ENCODE results near the gene TXNDC16. TPM values are rescaled to one million over a fixed set of nuclear protein-coding genes. Genes with fewer than 3 reads are reported as not detected.
A peak's percentile ranks its signal among the peaks of the same experiment; 100 is the strongest.

TXNDC16 gene
- 10 to 100 TPM; 14.0 to 37.1 TPM for total RNA-seq

DNA sequence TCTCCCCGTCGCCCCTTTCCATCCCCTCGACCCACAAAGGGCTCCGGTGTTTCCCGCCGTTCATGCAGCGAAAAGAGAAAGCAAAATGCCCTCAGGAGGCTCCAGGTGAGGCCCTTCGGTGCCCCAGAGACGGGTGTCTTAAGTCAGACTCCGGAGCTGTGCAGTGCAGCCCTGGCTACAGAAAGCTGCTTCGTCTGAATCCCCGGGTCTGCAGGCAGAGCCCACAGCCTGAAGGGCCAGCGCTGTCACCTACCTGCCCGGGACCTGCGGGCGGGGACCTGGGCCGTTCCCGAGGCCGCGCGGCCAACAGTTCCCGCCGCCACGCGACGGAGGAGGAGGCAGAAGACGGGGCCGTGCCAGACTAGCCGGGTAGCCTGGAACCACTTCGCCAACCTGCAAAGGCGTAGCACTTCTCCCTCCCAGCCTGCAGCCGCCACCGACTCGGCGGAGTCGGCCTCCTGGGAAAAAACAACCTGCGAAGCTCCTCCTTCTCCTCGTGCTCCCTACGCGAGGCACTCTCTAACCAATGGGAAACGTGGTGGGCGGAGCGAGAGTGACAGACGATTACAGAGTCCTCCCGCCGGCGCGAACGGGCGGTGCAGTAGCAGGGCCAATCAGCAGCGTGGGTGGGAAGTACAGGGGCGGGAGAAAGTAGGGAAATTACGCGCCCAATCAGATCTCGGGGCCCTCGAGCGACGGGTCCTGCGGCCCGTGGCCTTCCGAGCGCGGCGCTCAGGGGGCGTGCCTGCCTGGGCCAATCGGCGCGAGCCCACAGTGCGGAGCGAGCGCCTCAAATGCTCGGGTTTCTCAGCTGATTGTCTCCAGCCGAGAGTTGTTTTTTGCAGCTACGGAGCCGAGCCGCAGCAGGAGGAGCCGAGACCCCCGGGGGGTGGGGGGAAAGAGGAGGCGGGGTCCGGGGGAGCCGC lies at the start of gene TXNDC16, which contains the start of gene GPR137C:
TXNDC16 (minus strand) TSS at position 443 of the 926 bp plus-strand sequence. CDS start 8,948 bp downstream, outside the sequence.
GPR137C (plus strand) TSS at position 774 of the 926 bp plus-strand sequence. CDS start 312 bp downstream, outside the sequence.
- intact Hi-C loops (cut with DNase I) = loop anchor here (5.0 to 10.0 kb wide), 3 partner anchors 142 to 400 kb away; partner anchors contain the start of genes ERO1A, FERMT2 and PTGER2
- Histone ChIP-seq H3K27ac (peak within 1 kb of the TSS; percentile 95 to 96), H3K27me3 (replicated peaks; ENCODE audit: insufficient read depth) (no peaks in the 10 kb centered on the region), H3K9me3 (no peaks in the 10 kb centered on the region), H3K4me1 (replicated peaks) (no peaks in the 10 kb centered on the region), H3K36me3 (no peaks in the 10 kb centered on the region), H3K4me3 (peak within 1 kb of the TSS; percentile 61 to 80)
- WGBS = under 1% methylated on average over 74 of the region's 81 CpGs
- TF ChIP-seq POLR2AphosphoS5 (IDR thresholded peaks at IDR 0.05) (peak; percentile 100), POLR2A (IDR thresholded peaks at IDR 0.05) (peak; percentile 99)
- TF ChIP-seq, protein P1, sequence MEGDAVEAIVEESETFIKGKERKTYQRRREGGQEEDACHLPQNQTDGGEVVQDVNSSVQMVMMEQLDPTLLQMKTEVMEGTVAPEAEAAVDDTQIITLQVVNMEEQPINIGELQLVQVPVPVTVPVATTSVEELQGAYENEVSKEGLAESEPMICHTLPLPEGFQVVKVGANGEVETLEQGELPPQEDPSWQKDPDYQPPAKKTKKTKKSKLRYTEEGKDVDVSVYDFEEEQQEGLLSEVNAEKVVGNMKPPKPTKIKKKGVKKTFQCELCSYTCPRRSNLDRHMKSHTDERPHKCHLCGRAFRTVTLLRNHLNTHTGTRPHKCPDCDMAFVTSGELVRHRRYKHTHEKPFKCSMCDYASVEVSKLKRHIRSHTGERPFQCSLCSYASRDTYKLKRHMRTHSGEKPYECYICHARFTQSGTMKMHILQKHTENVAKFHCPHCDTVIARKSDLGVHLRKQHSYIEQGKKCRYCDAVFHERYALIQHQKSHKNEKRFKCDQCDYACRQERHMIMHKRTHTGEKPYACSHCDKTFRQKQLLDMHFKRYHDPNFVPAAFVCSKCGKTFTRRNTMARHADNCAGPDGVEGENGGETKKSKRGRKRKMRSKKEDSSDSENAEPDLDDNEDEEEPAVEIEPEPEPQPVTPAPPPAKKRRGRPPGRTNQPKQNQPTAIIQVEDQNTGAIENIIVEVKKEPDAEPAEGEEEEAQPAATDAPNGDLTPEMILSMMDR (IDR thresholded peaks at IDR 0.05) = peak in 1 of 4 experiments; percentile 46
- peak; percentile 100 for DNase-seq (ENCODE audit: low spot score)

- no peak for DNase-seq (ENCODE audit: low spot score)
- no peaks in the 10 kb centered on the region for H3K36me3 ChIP-seq
- WGBS = 98% methylated on average over 3 of the region's 3 CpGs
These were observed 47.7 kb upstream of the TXNDC16 start for GRCh38 chr14:52599974-52600373.

DNA sequence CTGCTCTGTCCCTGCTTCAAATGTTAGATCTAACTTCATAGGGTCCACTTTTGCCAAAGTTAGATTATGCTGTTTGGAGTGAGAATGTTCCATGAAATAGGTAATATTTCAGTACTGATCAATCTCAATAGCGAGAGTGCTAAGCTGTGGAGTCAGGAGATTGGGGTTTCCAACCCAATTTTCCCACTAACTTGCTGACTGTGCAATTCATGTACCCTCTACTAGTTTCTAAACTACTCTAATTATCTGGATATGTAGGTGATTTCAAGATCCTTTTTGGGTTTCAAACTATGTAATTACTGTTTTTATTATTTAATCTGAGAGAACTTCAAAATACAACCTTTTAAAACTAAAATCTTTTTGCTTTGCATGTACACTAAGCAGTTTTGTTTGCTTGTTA lies 46.3 kb upstream of the TXNDC16 start:
- 97% methylated on average over 1 of the region's 1 CpG for WGBS
- no peaks in the 10 kb centered on the region for H3K27me3 ChIP-seq (replicated peaks; ENCODE audit: insufficient read depth)

More at GRCh38 chr14:52599974-52600373, 47.7 kb upstream of the TXNDC16 start:
- intact Hi-C loops (cut with DNase I) = no loop called here
- no peaks in the 10 kb centered on the region for H3K4me1 ChIP-seq (replicated peaks)
- no peak overlapping the region for H3K27ac ChIP-seq
- TF ChIP-seq, protein P1 (IDR thresholded peaks at IDR 0.05) = no peak
- TF ChIP-seq POLR2A (IDR thresholded peaks at IDR 0.05) (no peak), POLR2AphosphoS5 (IDR thresholded peaks at IDR 0.05) (no peak)
- H3K4me3 ChIP-seq = no peak overlapping the region
- H3K9me3 ChIP-seq = no peaks in the 10 kb centered on the region
- no peaks in the 10 kb centered on the region for H3K27me3 ChIP-seq (replicated peaks; ENCODE audit: insufficient read depth)

DNA sequence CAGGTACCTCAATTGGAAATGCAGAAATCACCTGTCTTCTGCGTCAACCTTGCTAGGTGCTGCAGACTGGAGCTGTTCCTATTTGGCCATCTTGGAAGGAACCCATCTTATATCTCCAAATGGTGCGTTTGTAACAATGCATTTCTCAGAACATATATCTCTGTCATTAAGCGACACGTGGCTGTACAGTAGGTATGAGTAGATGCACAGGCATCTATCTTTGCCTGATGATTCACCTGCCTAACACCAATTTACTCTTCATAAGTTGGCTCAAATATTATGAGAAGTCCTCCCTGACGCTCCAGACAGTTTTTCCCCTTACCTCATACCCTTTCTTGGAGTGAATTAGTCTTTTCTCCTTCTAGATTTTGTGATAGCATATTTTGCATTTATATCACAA lies 44.6 kb upstream of the TXNDC16 start:
- no peaks in the 10 kb centered on the region for H3K27me3 ChIP-seq (replicated peaks; ENCODE audit: insufficient read depth)
- H3K27ac ChIP-seq = no peak overlapping the region
- no peaks in the 10 kb centered on the region for H3K36me3 ChIP-seq
- no peak for DNase-seq (ENCODE audit: low spot score)
- no peaks in the 10 kb centered on the region for H3K4me1 ChIP-seq (replicated peaks)
- H3K4me3 ChIP-seq = no peak overlapping the region
- TF ChIP-seq POLR2A (IDR thresholded peaks at IDR 0.05) (no peak), POLR2AphosphoS5 (IDR thresholded peaks at IDR 0.05) (no peak)
- TF ChIP-seq, protein P1 (IDR thresholded peaks at IDR 0.05) = no peak
- H3K9me3 ChIP-seq = no peaks in the 10 kb centered on the region
- WGBS = 95% methylated on average over 5 of the region's 5 CpGs
- intact Hi-C loops (cut with DNase I) = no loop called here

More for the DNA sequence above, 46.3 kb upstream of the TXNDC16 start:
- Histone ChIP-seq H3K4me1 (replicated peaks) (no peaks in the 10 kb centered on the region), H3K27ac (no peak overlapping the region), H3K9me3 (no peaks in the 10 kb centered on the region), H3K4me3 (no peak overlapping the region), H3K36me3 (no peaks in the 10 kb centered on the region)
- TF ChIP-seq POLR2AphosphoS5 (IDR thresholded peaks at IDR 0.05) (no peak), POLR2A (IDR thresholded peaks at IDR 0.05) (no peak)
- TF ChIP-seq, protein P1 (IDR thresholded peaks at IDR 0.05) = no peak
- intact Hi-C loops (cut with DNase I) = no loop called here
- no peak for DNase-seq (ENCODE audit: low spot score)

Data from prostate gland (tissue), 2 donors.